GM23338 (cell line): ENCODE results near the gene GAGE12J. TPM values are rescaled to one million over a fixed set of nuclear protein-coding genes. Genes with fewer than 3 reads are reported as not detected.

Source experiments
- ATAC-seq: fragments of 200-7000 bp; cut with Tn5 transposase; 3 replicates; pipeline ENCODE4 v1.9.1; 2020
- DNase-seq: peaks from one replicate; pipeline ENCODE4 v3.0.0-alpha.2; 2015; ENCODE audit warnings: low spot score
- H2AFZ ChIP-seq: fragments of 200-600 bp; sonication (generic); 2 replicates; pipeline ENCODE4 v1.8.0; 2016; ENCODE audit warnings: antibody characterized with exemption, mild to moderate bottlenecking, moderate library complexity
- H3F3A ChIP-seq: fragments of 200-600 bp; sonication (generic); replicated peaks from 2 replicates; pipeline ENCODE4 v1.8.0; 2017; ENCODE audit warnings: antibody characterized with exemption, mixed run types, low read depth
- H3K27ac ChIP-seq: fragments of 200-600 bp; sonication (generic); 2 replicates; pipeline ENCODE4 v1.6.1; 2016; ENCODE audit warnings: low read depth
- H3K27me3 ChIP-seq: fragments of 200-600 bp; sonication (generic); 2 replicates; pipeline ENCODE4 v1.8.0; 2016; ENCODE audit warnings: mild to moderate bottlenecking, mixed run types, moderate library complexity; ENCODE audit not compliant: insufficient read depth
- H3K36me3 ChIP-seq: fragments of 200-600 bp; sonication (generic); 2 replicates; pipeline ENCODE4 v1.8.0; 2016; ENCODE audit warnings: mild to moderate bottlenecking; ENCODE audit not compliant: insufficient read depth
- H3K4me1 ChIP-seq: fragments of 200-600 bp; sonication (generic); 2 replicates; pipeline ENCODE4 v1.8.0; 2016; ENCODE audit warnings: mild to moderate bottlenecking, moderate library complexity; ENCODE audit not compliant: insufficient read depth
- H3K4me2 ChIP-seq: fragments of 200-600 bp; sonication (generic); 2 replicates; pipeline ENCODE4 v1.7.1; 2017; ENCODE audit warnings: mixed run types
- H3K4me3 ChIP-seq: fragments of 200-600 bp; sonication (generic); 2 replicates; pipeline ENCODE4 v1.6.1; 2016; ENCODE audit warnings: mixed run types
- H3K79me2 ChIP-seq: fragments of 200-600 bp; sonication (generic); replicated peaks from 2 replicates; pipeline ENCODE4 v1.8.0; 2017; ENCODE audit warnings: mild to moderate bottlenecking; ENCODE audit not compliant: insufficient read depth
- H3K9me2 ChIP-seq: fragments of 200-600 bp; sonication (generic); 2 replicates; pipeline ENCODE4 v1.8.0; 2017; ENCODE audit not compliant: insufficient read depth
- H4K20me1 ChIP-seq: fragments of 200-600 bp; sonication (generic); replicated peaks from 2 replicates; pipeline ENCODE4 v1.8.0; 2017; ENCODE audit warnings: mild to moderate bottlenecking; ENCODE audit not compliant: insufficient read depth
- H3K27ac Mint-ChIP-seq: 2 replicates; pipeline ENCODE4 v1.8.0; 2020; ENCODE audit warnings: inconsistent platforms, mild to moderate bottlenecking, moderate library complexity, mixed read lengths
- H3K27me3 Mint-ChIP-seq: 3 replicates; pipeline ENCODE4 v1.8.0; 2022; ENCODE audit warnings: low read depth, mild to moderate bottlenecking, moderate library complexity, mixed read lengths, inconsistent platforms; ENCODE audit not compliant: insufficient read depth, poor library complexity
- H3K36me3 Mint-ChIP-seq: 3 replicates; pipeline ENCODE4 v1.8.0; 2021; ENCODE audit warnings: low read depth, mild to moderate bottlenecking, inconsistent platforms, moderate library complexity, mixed read lengths
- H3K4me1 Mint-ChIP-seq: 3 replicates; pipeline ENCODE4 v1.8.0; 2020; ENCODE audit warnings: mild to moderate bottlenecking, inconsistent platforms, mixed read lengths
- H3K4me3 Mint-ChIP-seq: 3 replicates; pipeline ENCODE4 v1.8.0; 2021; ENCODE audit warnings: moderate library complexity, mild to moderate bottlenecking, inconsistent platforms, mixed read lengths
- H3K9me3 Mint-ChIP-seq: 3 replicates; pipeline ENCODE4 v1.8.0; 2020; ENCODE audit warnings: moderate library complexity, mild to moderate bottlenecking, inconsistent platforms, mixed read lengths
- CREB1 ChIP-seq: fragments of 250-450 bp; sonication (Bioruptor Pico); IDR thresholded peaks from 2 replicates; pipeline ENCODE4 v1.5.0; 2020; ENCODE audit warnings: low read depth, mild to moderate bottlenecking, moderate library complexity
- EZH2 ChIP-seq: fragments of 200-600 bp; sonication (generic); IDR thresholded peaks from one replicate; pipeline ENCODE4 v1.8.0; 2017; ENCODE audit warnings: antibody characterized with exemption, mild to moderate bottlenecking, low read depth; ENCODE audit not compliant: unreplicated experiment
- EZH2phosphoT487 ChIP-seq: fragments of 200-600 bp; sonication (generic); IDR thresholded peaks from one replicate; pipeline ENCODE4 v1.8.1; 2018; ENCODE audit warnings: antibody characterized with exemption; ENCODE audit not compliant: unreplicated experiment
- JUNB ChIP-seq: IDR thresholded peaks from one replicate; pipeline ENCODE4 v1.6.1; 2016; ENCODE audit warnings: antibody characterized with exemption; ENCODE audit not compliant: unreplicated experiment
- NANOG ChIP-seq: IDR thresholded peaks from 2 replicates; pipeline ENCODE4 v1.6.1; 2016; ENCODE audit warnings: antibody characterized with exemption, borderline replicate concordance
- POLR2AphosphoS5 ChIP-seq: IDR thresholded peaks from 2 replicates; pipeline ENCODE4 v1.6.1; 2016; ENCODE audit warnings: antibody characterized with exemption, low read depth
- STAT1 ChIP-seq: IDR thresholded peaks from one replicate; pipeline ENCODE4 v1.6.1; 2016; ENCODE audit warnings: antibody characterized with exemption; ENCODE audit not compliant: unreplicated experiment
- ZNF114 ChIP-seq: fragments of 250-450 bp; sonication (Bioruptor Pico); IDR thresholded peaks from 2 replicates; pipeline ENCODE4 v1.5.0; 2020; ENCODE audit warnings: mild to moderate bottlenecking, moderate library complexity
- ZNF331 ChIP-seq: fragments of 250-450 bp; sonication (Bioruptor Pico); IDR thresholded peaks from 2 replicates; pipeline ENCODE4 v1.5.0; 2020; ENCODE audit warnings: low read depth, mild to moderate bottlenecking, moderate library complexity
- polyA plus RNA-seq: library from polyadenylated mRNA; unstranded; fragments of >200 nt; fragmentation: Nextera tagmentation; extraction: Ambion mirVana; gene quantifications from 2 replicates; pipeline ENCODE4 v1.2.1, GENCODE V29; 2016
- total RNA-seq: library from RNA; depleted of rRNA; stranded (reverse); fragments of >200 nt; shearing (Covaris generic); gene quantifications from 2 replicates; pipeline ENCODE4 v1.2.3, GENCODE V29; 2014
- TF ChIP-seq, protein P1 (sequence below): IDR thresholded peaks from one replicate; pipeline ENCODE4 v1.6.1; 2018; ENCODE audit warnings: antibody characterized with exemption; ENCODE audit not compliant: unreplicated experiment
- TF ChIP-seq, protein P2 (sequence below): fragments of 250-450 bp; sonication (Bioruptor Pico); IDR thresholded peaks from 2 replicates; pipeline ENCODE4 v1.5.0; 2020; ENCODE audit warnings: mild to moderate bottlenecking, moderate library complexity
- TF ChIP-seq, protein P3 (sequence below), 2 experiments: fragments of 200-600 bp in 1 of 2; sonication (generic) in 1 of 2; conservative IDR thresholded peaks; 2 replicates each; pipeline versions ENCODE4 v1.5.1 to v1.6.1; 2016 to 2017; ENCODE audit warnings: antibody characterized with exemption in 2 of 2, low read depth in 2 of 2, mild to moderate bottlenecking in 2 of 2, moderate library complexity in 1 of 2
- TF ChIP-seq, protein P4 (sequence below): IDR thresholded peaks from 2 replicates; pipeline ENCODE4 v1.6.1; 2016; ENCODE audit warnings: antibody characterized with exemption

GAGE12J gene
- total and polyA plus RNA-seq, 2 experiments from 2014 or later: not detected

DNA sequence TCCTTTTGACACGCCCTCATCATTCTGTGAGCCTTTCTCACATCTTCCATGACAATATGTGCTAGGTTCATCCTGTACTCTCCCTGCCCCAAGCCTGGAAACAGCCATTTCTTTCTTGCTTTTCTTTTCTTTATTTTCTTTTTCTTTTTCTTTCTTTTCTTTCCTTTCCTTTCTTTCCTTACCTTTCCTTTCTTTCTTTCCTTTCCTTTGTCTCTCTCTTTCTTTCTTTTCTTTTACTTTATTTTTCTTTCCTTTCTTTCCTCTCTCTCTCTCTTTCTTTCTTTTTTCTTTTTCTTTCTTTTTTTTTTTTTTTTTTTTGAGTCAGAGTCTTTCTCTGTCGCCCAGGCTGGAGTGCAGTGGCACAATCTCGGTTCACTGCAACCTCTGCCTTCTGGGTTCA is 37.6 kb upstream of the GAGE12J start:
- Histone ChIP-seq H3K4me3 (no peak overlapping the region), H3K79me2 (no peaks in the 10 kb centered on the region), H3K36me3 (no peaks in the 10 kb centered on the region), H3K27ac (no peak overlapping the region), H3K9me2 (no peaks in the 10 kb centered on the region), H2AFZ (no peak overlapping the region), H3K27me3 (no peaks in the 10 kb centered on the region), H3F3A (no peaks in the 10 kb centered on the region), H4K20me1 (no peaks in the 10 kb centered on the region), H3K4me2 (no peak overlapping the region), H3K4me1 (no peaks in the 10 kb centered on the region)
- Mint-ChIP-seq H3K27me3 (peaks cover 3% of the 10 kb centered on the region), H3K9me3 (no peaks in the 10 kb centered on the region), H3K4me3 (no peak overlapping the region), H3K4me1 (peaks cover 9% of the 10 kb centered on the region; the same call in 2 of the 3 replicates), H3K27ac (no peak overlapping the region), H3K36me3 (peaks cover 3% of the 10 kb centered on the region; the same call in 2 of the 3 replicates)
- no peak for TF ChIP-seq ZNF331 (CRISPR knock-in tag)
- TF ChIP-seq, protein P1, sequence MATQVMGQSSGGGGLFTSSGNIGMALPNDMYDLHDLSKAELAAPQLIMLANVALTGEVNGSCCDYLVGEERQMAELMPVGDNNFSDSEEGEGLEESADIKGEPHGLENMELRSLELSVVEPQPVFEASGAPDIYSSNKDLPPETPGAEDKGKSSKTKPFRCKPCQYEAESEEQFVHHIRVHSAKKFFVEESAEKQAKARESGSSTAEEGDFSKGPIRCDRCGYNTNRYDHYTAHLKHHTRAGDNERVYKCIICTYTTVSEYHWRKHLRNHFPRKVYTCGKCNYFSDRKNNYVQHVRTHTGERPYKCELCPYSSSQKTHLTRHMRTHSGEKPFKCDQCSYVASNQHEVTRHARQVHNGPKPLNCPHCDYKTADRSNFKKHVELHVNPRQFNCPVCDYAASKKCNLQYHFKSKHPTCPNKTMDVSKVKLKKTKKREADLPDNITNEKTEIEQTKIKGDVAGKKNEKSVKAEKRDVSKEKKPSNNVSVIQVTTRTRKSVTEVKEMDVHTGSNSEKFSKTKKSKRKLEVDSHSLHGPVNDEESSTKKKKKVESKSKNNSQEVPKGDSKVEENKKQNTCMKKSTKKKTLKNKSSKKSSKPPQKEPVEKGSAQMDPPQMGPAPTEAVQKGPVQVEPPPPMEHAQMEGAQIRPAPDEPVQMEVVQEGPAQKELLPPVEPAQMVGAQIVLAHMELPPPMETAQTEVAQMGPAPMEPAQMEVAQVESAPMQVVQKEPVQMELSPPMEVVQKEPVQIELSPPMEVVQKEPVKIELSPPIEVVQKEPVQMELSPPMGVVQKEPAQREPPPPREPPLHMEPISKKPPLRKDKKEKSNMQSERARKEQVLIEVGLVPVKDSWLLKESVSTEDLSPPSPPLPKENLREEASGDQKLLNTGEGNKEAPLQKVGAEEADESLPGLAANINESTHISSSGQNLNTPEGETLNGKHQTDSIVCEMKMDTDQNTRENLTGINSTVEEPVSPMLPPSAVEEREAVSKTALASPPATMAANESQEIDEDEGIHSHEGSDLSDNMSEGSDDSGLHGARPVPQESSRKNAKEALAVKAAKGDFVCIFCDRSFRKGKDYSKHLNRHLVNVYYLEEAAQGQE: no peak
- TF ChIP-seq EZH2: no peak
- no peak for TF ChIP-seq CREB1 (CRISPR knock-in tag)
- TF ChIP-seq, protein P2, sequence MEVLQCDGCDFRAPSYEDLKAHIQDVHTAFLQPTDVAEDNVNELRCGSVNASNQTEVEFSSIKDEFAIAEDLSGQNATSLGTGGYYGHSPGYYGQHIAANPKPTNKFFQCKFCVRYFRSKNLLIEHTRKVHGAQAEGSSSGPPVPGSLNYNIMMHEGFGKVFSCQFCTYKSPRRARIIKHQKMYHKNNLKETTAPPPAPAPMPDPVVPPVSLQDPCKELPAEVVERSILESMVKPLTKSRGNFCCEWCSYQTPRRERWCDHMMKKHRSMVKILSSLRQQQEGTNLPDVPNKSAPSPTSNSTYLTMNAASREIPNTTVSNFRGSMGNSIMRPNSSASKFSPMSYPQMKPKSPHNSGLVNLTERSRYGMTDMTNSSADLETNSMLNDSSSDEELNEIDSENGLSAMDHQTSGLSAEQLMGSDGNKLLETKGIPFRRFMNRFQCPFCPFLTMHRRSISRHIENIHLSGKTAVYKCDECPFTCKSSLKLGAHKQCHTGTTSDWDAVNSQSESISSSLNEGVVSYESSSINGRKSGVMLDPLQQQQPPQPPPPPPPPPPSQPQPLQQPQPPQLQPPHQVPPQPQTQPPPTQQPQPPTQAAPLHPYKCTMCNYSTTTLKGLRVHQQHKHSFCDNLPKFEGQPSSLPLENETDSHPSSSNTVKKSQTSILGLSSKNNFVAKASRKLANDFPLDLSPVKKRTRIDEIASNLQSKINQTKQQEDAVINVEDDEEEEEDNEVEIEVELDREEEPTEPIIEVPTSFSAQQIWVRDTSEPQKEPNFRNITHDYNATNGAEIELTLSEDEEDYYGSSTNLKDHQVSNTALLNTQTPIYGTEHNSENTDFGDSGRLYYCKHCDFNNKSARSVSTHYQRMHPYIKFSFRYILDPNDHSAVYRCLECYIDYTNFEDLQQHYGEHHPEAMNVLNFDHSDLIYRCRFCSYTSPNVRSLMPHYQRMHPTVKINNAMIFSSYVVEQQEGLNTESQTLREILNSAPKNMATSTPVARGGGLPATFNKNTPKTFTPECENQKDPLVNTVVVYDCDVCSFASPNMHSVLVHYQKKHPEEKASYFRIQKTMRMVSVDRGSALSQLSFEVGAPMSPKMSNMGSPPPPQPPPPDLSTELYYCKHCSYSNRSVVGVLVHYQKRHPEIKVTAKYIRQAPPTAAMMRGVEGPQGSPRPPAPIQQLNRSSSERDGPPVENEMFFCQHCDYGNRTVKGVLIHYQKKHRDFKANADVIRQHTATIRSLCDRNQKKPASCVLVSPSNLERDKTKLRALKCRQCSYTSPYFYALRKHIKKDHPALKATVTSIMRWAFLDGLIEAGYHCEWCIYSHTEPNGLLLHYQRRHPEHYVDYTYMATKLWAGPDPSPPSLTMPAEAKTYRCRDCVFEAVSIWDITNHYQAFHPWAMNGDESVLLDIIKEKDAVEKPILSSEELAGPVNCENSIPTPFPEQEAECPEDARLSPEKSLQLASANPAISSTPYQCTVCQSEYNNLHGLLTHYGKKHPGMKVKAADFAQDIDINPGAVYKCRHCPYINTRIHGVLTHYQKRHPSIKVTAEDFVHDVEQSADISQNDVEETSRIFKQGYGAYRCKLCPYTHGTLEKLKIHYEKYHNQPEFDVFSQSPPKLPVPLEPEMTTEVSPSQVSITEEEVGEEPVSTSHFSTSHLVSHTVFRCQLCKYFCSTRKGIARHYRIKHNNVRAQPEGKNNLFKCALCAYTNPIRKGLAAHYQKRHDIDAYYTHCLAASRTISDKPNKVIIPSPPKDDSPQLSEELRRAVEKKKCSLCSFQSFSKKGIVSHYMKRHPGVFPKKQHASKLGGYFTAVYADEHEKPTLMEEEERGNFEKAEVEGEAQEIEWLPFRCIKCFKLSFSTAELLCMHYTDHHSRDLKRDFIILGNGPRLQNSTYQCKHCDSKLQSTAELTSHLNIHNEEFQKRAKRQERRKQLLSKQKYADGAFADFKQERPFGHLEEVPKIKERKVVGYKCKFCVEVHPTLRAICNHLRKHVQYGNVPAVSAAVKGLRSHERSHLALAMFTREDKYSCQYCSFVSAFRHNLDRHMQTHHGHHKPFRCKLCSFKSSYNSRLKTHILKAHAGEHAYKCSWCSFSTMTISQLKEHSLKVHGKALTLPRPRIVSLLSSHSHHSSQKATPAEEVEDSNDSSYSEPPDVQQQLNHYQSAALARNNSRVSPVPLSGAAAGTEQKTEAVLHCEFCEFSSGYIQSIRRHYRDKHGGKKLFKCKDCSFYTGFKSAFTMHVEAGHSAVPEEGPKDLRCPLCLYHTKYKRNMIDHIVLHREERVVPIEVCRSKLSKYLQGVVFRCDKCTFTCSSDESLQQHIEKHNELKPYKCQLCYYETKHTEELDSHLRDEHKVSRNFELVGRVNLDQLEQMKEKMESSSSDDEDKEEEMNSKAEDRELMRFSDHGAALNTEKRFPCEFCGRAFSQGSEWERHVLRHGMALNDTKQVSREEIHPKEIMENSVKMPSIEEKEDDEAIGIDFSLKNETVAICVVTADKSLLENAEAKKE (CRISPR knock-in tag): no peak
- TF ChIP-seq EZH2phosphoT487: no peak
- no peak for TF ChIP-seq JUNB
- TF ChIP-seq, protein P3, sequence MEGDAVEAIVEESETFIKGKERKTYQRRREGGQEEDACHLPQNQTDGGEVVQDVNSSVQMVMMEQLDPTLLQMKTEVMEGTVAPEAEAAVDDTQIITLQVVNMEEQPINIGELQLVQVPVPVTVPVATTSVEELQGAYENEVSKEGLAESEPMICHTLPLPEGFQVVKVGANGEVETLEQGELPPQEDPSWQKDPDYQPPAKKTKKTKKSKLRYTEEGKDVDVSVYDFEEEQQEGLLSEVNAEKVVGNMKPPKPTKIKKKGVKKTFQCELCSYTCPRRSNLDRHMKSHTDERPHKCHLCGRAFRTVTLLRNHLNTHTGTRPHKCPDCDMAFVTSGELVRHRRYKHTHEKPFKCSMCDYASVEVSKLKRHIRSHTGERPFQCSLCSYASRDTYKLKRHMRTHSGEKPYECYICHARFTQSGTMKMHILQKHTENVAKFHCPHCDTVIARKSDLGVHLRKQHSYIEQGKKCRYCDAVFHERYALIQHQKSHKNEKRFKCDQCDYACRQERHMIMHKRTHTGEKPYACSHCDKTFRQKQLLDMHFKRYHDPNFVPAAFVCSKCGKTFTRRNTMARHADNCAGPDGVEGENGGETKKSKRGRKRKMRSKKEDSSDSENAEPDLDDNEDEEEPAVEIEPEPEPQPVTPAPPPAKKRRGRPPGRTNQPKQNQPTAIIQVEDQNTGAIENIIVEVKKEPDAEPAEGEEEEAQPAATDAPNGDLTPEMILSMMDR (conservative IDR thresholded peaks at IDR 0.05; ENCODE audit: low read depth in 2 of 2): no peak
- TF ChIP-seq NANOG: no peak
- no peak for TF ChIP-seq POLR2AphosphoS5
- no peak for TF ChIP-seq STAT1
- TF ChIP-seq, protein P4, sequence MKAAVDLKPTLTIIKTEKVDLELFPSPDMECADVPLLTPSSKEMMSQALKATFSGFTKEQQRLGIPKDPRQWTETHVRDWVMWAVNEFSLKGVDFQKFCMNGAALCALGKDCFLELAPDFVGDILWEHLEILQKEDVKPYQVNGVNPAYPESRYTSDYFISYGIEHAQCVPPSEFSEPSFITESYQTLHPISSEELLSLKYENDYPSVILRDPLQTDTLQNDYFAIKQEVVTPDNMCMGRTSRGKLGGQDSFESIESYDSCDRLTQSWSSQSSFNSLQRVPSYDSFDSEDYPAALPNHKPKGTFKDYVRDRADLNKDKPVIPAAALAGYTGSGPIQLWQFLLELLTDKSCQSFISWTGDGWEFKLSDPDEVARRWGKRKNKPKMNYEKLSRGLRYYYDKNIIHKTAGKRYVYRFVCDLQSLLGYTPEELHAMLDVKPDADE: no peak
- no peak for TF ChIP-seq ZNF114 (CRISPR knock-in tag)
- ATAC-seq (no peak), DNase-seq (no peak)
